K562 (cell line): ENCODE data around the gene APCDD1L. TPM values are rescaled to one million over a fixed set of nuclear protein-coding genes. Genes with fewer than 3 reads are reported as not detected.
A peak's percentile ranks its signal among the peaks of the same experiment; 100 is the strongest.

Experiments used
- ATAC-seq: fragments of 200-7000 bp; cut with Tn5 transposase; 3 replicates; pipeline ENCODE4 v1.9.1; 2020; ENCODE audit warnings: moderate library complexity
- BruUV-seq: library from RNA; stranded (reverse); fragments of 400-500 nt; replicated peaks from 2 replicates; lab custom pipeline; 2021; lab: Mats Ljungman, UMichigan
- CTCF ChIA-PET: fragments of 300-600 bp; formaldehyde crosslinking; extraction: SDS; loops from one replicate; lab custom pipeline; 2021; ENCODE audit warnings: low intra/inter-chr PET ratio; lab: Yijun Ruan, JAX
- POLR2A ChIA-PET: fragments of 300-600, 350-650 bp; sonication (Branson Sonifier 250); formaldehyde crosslinking; extraction: SDS; loops from one replicate; lab custom pipeline; 2021; ENCODE audit warnings: antibody characterized with exemption, inconsistent platforms; lab: Yijun Ruan, JAX
- DNase-seq, 4 experiments: peaks; one replicate each; pipeline versions ENCODE4 v3.0.0 to v3.0.0-alpha.2; 2011 to 2018; ENCODE audit warnings: low spot score in 3 of 4, mixed read lengths in 3 of 4; ENCODE audit errors: extremely low read depth in 1 of 4
- FAIRE-seq: peaks from 2 replicates; lab custom pipeline; 2011; peaks lifted over from hg19 to GRCh38; lab: Jason Lieb, UNC
- H2AFZ ChIP-seq: 2 replicates; pipeline ENCODE4 v1.6.0; 2011; ENCODE audit warnings: low read depth, low read length, control low read depth, inconsistent platforms
- H3K27ac ChIP-seq: fragments of 200-600 bp; 3 replicates; pipeline ENCODE4 v1.8.0; 2011; ENCODE audit warnings: low read depth, mild to moderate bottlenecking, control low read depth, inconsistent platforms, low read length, moderate library complexity, mixed read lengths; ENCODE audit errors: extremely low read depth
- H3K27me3 ChIP-seq, 2 experiments: fragments of 300-600 bp in 1 of 2; 2 replicates in 1 of 2; 3 replicates in 1 of 2; pipeline versions ENCODE4 v1.6.0 to v1.8.0; 2011; ENCODE audit warnings: inconsistent platforms in 2 of 2, low read length in 2 of 2, mild to moderate bottlenecking in 1 of 2, mixed read lengths in 1 of 2, moderate library complexity in 1 of 2; ENCODE audit not compliant: control insufficient read depth in 2 of 2, insufficient read depth in 2 of 2
- H3K36me3 ChIP-seq: fragments of 300-600 bp; 3 replicates; pipeline ENCODE4 v1.8.0; 2011; ENCODE audit warnings: mild to moderate bottlenecking, low read length, inconsistent platforms; ENCODE audit not compliant: control insufficient read depth, insufficient read depth
- H3K4me1 ChIP-seq, 2 experiments: fragments of 200-600 bp in 1 of 2; replicated peaks in 1 of 2; 2 replicates in 1 of 2; 3 replicates in 1 of 2; pipeline versions ENCODE4 v1.5.1 to v1.8.0; 2011; ENCODE audit warnings: inconsistent platforms in 2 of 2, low read length in 2 of 2, mild to moderate bottlenecking in 1 of 2, mixed read lengths in 1 of 2, moderate library complexity in 1 of 2; ENCODE audit not compliant: control insufficient read depth in 2 of 2, insufficient read depth in 2 of 2
- H3K4me2 ChIP-seq: 2 replicates; pipeline ENCODE4 v1.6.1; 2011; ENCODE audit warnings: low read length, control low read depth, inconsistent platforms, mixed read lengths; ENCODE audit not compliant: insufficient read depth
- H3K4me3 ChIP-seq: fragments of 200-600 bp; sonication (generic), shearing (Covaris generic); 2 replicates; pipeline ENCODE4 v1.5.1; 2016; ENCODE audit warnings: control low read depth, inconsistent platforms
- H3K79me2 ChIP-seq: fragments of 200-600 bp; 3 replicates; pipeline ENCODE4 v1.8.0; 2011; ENCODE audit warnings: low read length, inconsistent platforms; ENCODE audit not compliant: control insufficient read depth, insufficient read depth
- H3K9ac ChIP-seq, 2 experiments: 2 replicates each; pipeline versions ENCODE4 v1.6.0 to v1.6.1; 2011; ENCODE audit warnings: low read depth in 2 of 2, low read length in 2 of 2, control low read depth in 1 of 2, inconsistent platforms in 1 of 2, mild to moderate bottlenecking in 1 of 2, mixed read lengths in 1 of 2; ENCODE audit not compliant: insufficient read depth in 1 of 2
- H3K9me1 ChIP-seq: one replicate; pipeline ENCODE4 v1.6.0; 2011; ENCODE audit warnings: inconsistent platforms, mild to moderate bottlenecking, low read length, moderate library complexity; ENCODE audit not compliant: control insufficient read depth, insufficient read depth
- H3K9me3 ChIP-seq: replicated peaks from 2 replicates; pipeline ENCODE4 v1.5.1; 2011; ENCODE audit warnings: low read depth, low read length, inconsistent platforms; ENCODE audit not compliant: control insufficient read depth, insufficient read depth
- H4K20me1 ChIP-seq: replicated peaks from 2 replicates; pipeline ENCODE4 v1.6.1; 2011; ENCODE audit warnings: low read length, inconsistent platforms, mixed read lengths; ENCODE audit not compliant: control insufficient read depth, insufficient read depth
- ELK3 ChIP-seq: fragments of 450-650 bp; formaldehyde crosslinking; IDR thresholded peaks from 2 replicates; pipeline ENCODE4 v1.4.0; 2020; ENCODE audit warnings: mild to moderate bottlenecking
- EWSR1 ChIP-seq: fragments of 450-650 bp; IDR thresholded peaks from 2 replicates; pipeline ENCODE4 v1.6.1; 2018; ENCODE audit warnings: borderline replicate concordance, mild to moderate bottlenecking, low read depth, moderate library complexity; ENCODE audit not compliant: partially characterized antibody
- FOSL1 ChIP-seq: fragments of 200-800 bp; sonication (Bioruptor generic); conservative IDR thresholded peaks from 2 replicates; pipeline ENCODE4 v1.6.1; 2016; ENCODE audit warnings: missing genetic modification characterization, missing compliant biosample characterization
- KAT7 ChIP-seq: sonication (generic); formaldehyde crosslinking; IDR thresholded peaks from 2 replicates; pipeline ENCODE4 v1.8.0; 2022; ENCODE audit warnings: missing genetic modification reagents, mild to moderate bottlenecking, borderline replicate concordance
- SP1 ChIP-seq: sonication (generic); formaldehyde crosslinking; IDR thresholded peaks from 2 replicates; pipeline ENCODE4 v1.8.1; 2022; ENCODE audit warnings: mild to moderate bottlenecking, missing genetic modification reagents
- ZFP30 ChIP-seq: fragments of 250-450 bp; sonication (Bioruptor Pico); IDR thresholded peaks from 2 replicates; pipeline ENCODE4 v1.8.0; 2022; ENCODE audit warnings: moderate library complexity, mild to moderate bottlenecking, inconsistent platforms, borderline replicate concordance
- WGBS: fragments of 100-300 bp; shearing (Covaris generic); methylation state at CpG from one replicate; pipeline ENCODE4 v1.1.6; 2016; ENCODE audit warnings: low coverage, mixed read lengths; ENCODE audit not compliant: insufficient coverage; ENCODE audit errors: missing lambda C conversion rate; 5-methylcytosine and 5-hydroxymethylcytosine counted together
- in situ Hi-C: fragments of 300-500 bp; cut with MboI; formaldehyde crosslinking; loops from 4 replicates; pipeline ENCODE4 v1.15.0; 2018; ENCODE audit warnings: inconsistent platforms, mixed read lengths
- intact Hi-C: fragments of 100-400 bp; cut with micrococcal nuclease; formaldehyde crosslinking; loops from 2 replicates; pipeline ENCODE4 v1.14.2; 2022
- polyA plus RNA-seq, 8 experiments: library from polyadenylated mRNA; depleted of rRNA in 4 of 8; stranded (reverse) in 5 of 8; unstranded in 3 of 8; fragments of >200 nt; fragmentation: Nextera tagmentation in 2 of 8; fragmentation: Illumina TruSeq in 1 of 8; extraction: Ambion mirVana in 2 of 8; extraction: Trizol in 1 of 8; gene quantifications; 2 replicates each; pipeline versions ENCODE4 v1.2.1 to v1.2.3, GENCODE V29; 2011 to 2014; ENCODE audit warnings: inconsistent platforms in 1 of 8, missing spikeins in 1 of 8
- total RNA-seq, 7 experiments: library from RNA; depleted of rRNA in 6 of 7; stranded (reverse); fragments of >200 nt in 6 of 7; fragmentation: Illumina TruSeq in 2 of 7; extraction: Trizol in 2 of 7; gene quantifications; 2 replicates each; pipeline versions ENCODE4 v1.2.1 to v1.2.3, GENCODE V29; 2011 to 2021; ENCODE audit warnings: low replicate concordance in 1 of 7
- TF ChIP-seq, protein P1 (sequence below): fragments of 450-650 bp; IDR thresholded peaks from 2 replicates; pipeline ENCODE4 v1.6.1; 2016; ENCODE audit warnings: borderline replicate concordance

Gene APCDD1L
- total and polyA plus RNA-seq, 9 of the 15 experiments (the other 6 are each of a cell fraction or from before 2014, with no cell fraction given), result not detected

GRCh38 chr20:58538752-58539151 lies 23.6 kb upstream of the APCDD1L start:
- CTCF ChIA-PET, result no interaction called here
- H3K4me2 ChIP-seq, result no peak overlapping the region
- peaks cover 10 to 19% of the 10 kb centered on the region in 2 experiments for H3K4me1 ChIP-seq
- H3K27me3 ChIP-seq, result peaks cover 0 to 5% of the 10 kb centered on the region in 2 experiments; a peak in 1 of 5 replicates
- in situ Hi-C loops (no loop called here), intact Hi-C loops (no loop called here)
- DNase-seq, result no peak
- no peak overlapping the region for H2AFZ ChIP-seq
- no peak overlapping the region for H3K27ac ChIP-seq
- no peak for TF ChIP-seq ZFP30
- TF ChIP-seq, protein P1, sequence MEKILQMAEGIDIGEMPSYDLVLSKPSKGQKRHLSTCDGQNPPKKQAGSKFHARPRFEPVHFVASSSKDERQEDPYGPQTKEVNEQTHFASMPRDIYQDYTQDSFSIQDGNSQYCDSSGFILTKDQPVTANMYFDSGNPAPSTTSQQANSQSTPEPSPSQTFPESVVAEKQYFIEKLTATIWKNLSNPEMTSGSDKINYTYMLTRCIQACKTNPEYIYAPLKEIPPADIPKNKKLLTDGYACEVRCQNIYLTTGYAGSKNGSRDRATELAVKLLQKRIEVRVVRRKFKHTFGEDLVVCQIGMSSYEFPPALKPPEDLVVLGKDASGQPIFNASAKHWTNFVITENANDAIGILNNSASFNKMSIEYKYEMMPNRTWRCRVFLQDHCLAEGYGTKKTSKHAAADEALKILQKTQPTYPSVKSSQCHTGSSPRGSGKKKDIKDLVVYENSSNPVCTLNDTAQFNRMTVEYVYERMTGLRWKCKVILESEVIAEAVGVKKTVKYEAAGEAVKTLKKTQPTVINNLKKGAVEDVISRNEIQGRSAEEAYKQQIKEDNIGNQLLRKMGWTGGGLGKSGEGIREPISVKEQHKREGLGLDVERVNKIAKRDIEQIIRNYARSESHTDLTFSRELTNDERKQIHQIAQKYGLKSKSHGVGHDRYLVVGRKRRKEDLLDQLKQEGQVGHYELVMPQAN, result no peak
- TF ChIP-seq KAT7 (CRISPR knock-in tag), result no peak
- TF ChIP-seq FOSL1, result 0 out of 2 replicates have a peak, but pooled peaks have one; percentile 12
- no peak for TF ChIP-seq SP1
- no peak for TF ChIP-seq EWSR1
- no peak for TF ChIP-seq ELK3 (CRISPR knock-in tag)
- no peaks in the 10 kb centered on the region for H3K79me2 ChIP-seq
- no peak for FAIRE-seq
- no peaks in the 10 kb centered on the region; the same call in 1 of the 2 replicates for H3K9me3 ChIP-seq
- no peak for ATAC-seq
- no TSS peak for BruUV-seq
- no peaks in the 10 kb centered on the region for H4K20me1 ChIP-seq
- POLR2A ChIA-PET, result interaction anchor here (0.6 kb wide), 1 partner anchor 31 kb away, joined by 3 read pairs; no protein-coding TSS in a partner anchor
- H3K36me3 ChIP-seq, result no peaks in the 10 kb centered on the region
- H3K9ac ChIP-seq, result no peak overlapping the region
- no peak overlapping the region for H3K4me3 ChIP-seq
- no peaks in the 10 kb centered on the region for H3K9me1 ChIP-seq
- WGBS, result 33% methylated on average over 2 of the region's 2 CpGs
